CD4-positive, alpha-beta T cell treated with Interferon gamma for 1 hour (primary cell): ENCODE results near the gene TXLNA.

Experiments
- DNase-seq: peaks from one replicate; pipeline ENCODE4 v3.0.0-alpha.2; 2020

Gene TXLNA

GRCh38 chr1:32215629-32216480 lies 36.4 kb downstream of the TXLNA start:
- peak; percentile 50 for DNase-seq

DNA sequence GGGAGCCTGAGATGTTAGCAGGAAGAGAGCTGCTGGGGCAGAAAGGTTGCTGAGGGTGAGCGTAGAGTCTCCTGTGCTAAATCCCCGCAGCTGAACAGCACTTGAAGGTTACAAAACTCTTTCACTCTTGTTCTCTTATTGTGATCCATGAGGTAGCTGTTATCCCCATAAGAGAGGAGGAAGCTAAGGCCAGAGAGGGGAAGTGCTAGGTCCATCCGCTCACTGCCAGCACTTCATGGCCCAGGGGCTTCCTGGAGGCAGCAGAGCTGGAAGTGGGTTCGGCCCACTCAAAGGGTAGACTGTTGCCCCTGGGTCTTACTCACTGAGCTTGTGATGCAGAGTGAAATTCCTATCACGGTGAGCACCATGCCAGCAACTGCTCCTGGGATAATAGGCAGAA lies 37.1 kb downstream of the TXLNA start:
- no peak for DNase-seq

DNA sequence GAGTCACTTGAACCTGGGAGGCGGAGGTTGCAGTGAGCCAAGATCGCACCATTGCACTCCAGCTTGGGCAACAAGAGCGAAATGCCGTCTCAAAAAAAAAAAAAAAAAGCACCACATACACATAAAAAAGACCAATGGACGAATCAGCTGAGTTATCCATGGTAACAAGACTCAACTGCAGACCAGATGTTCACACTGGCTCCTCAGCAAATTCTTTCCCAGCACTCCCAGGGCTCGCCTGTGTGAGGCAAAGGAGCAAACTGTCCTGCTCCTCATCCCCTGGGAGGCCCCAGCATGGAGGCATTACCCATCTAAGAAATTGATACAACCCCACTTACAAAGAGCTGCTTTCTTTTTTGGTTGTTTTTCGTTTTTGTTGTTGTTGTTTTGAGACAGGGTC lies 39.5 kb downstream of the TXLNA start:
- no peak for DNase-seq

GRCh38 chr1:32220746-32221580 lies 41.5 kb downstream of the TXLNA start:
- DNase-seq = no peak

DNA sequence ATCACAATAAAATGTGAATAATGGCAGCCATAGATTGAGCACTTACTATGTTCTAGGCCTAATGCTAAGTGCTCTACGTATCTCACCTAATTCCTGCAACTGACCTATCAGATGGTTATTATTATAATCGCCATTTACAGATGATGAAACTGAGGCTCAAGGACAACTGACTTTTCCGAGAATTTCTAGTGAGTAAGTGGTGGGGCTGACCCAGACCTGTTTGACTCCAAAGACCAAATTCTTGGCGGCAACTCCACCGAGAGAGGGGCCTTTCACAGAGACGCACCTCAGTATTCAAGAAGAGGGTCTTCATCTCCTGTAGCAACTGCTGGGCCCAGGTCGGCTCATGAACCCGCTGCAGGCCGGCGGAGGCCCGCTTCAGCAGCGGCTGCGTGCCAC lies 42.1 kb downstream of the TXLNA start:
- no peak for DNase-seq

DNA sequence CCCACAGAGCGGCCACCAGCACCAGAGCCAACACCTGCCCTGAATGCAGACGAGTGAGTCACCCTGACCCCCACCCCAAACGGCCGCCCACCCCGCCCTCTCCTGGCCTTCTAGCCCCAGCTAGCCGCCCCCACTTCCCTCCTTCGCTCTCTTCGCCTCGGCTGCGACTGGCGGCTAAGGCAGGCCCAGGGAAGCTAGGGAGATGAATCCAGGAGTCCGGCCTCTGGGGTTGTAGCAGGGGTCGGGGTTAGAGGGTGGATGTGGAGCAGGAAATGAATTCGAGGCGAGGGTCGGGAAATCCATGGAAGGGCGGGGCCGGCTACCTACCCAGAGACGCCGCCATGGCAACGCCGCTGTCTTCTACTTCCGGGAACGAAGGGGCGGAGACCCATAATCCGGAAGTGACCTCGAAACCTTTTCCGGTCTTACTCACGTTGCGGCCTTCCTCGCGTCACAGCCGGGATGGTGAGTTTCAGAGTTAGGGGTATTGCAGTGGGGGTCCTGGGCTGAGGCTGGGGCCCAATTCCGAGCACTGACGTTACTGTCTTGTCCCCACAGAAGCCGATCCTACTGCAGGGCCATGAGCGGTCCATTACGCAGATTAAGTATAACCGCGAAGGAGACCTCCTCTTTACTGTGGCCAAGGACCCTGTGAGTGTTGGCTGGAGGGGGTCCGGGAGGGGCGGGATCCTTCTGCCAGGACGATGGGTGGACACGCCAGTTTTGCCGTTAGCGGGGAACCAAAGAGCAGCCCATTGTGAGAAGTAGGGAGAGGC lies 42.7 kb downstream of the TXLNA start, which contains the start of the genes EIF3I and TMEM234:
Gene EIF3I, plus strand, starts transcription at position 428 of the 776 bp plus-strand sequence. Its CDS starts 35 bp downstream, at position 463.
Gene TMEM234, minus strand, starts transcription at position 374 of the 776 bp plus-strand sequence. Its CDS starts 31 bp downstream, at position 343.
- DNase-seq = peak; percentile 91

DNA sequence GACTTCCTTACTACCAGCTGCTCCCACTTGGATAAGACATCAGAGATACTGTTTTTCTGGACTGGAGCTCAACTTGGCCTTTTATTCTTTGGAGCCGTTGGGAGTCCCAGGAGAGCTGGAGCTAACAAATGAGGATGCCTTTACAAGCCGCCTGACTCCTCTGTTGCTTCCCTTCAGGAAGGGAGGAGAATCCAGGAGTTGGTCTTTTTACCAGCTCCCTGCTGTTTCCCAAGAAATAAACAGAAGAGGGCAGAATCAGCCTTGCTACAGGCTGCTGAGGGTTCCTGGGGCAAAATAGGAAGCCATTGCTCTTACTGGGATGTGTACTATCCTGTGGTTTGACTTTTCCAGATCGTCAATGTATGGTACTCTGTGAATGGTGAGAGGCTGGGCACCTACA lies 44.2 kb downstream of the TXLNA start:
- no peak for DNase-seq

DNA sequence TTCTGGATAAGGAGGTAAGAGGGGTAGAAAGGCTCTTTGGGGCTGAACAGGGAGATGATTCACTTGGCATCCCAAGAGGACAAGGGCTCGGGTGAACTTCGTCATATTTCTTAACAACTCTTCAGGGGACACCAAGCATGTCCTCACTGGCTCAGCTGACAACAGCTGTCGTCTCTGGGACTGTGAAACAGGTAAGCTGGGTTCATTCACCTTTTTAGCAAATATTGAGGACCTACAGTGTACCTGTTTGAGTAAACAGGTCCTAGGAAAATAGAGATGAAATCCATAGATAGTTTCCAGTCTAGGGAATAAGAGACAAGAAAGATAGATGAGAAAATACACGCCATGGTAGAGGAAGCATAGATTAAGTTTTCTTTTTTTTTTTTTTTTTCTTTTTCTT lies 44.8 kb downstream of the TXLNA start:
- DNase-seq = no peak

DNA sequence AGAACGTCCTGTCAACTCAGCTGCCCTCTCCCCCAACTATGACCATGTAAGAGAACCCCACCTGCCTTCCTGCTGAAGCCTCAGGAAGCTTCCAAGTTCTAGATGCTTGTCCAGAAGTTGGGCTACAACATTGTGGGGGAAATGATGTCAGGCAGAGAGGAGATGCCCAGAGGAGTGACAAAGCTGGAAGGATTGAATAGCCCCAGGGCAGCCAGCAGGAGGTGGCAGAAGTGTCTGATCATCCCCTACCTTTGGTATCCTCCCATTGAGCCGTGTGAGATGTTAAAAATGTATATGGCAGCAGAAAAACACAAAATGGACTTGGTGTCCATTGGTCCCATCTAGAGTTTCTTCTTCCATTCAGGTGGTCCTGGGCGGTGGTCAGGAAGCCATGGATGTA lies 49.3 kb downstream of the TXLNA start:
- no peak for DNase-seq

DNA sequence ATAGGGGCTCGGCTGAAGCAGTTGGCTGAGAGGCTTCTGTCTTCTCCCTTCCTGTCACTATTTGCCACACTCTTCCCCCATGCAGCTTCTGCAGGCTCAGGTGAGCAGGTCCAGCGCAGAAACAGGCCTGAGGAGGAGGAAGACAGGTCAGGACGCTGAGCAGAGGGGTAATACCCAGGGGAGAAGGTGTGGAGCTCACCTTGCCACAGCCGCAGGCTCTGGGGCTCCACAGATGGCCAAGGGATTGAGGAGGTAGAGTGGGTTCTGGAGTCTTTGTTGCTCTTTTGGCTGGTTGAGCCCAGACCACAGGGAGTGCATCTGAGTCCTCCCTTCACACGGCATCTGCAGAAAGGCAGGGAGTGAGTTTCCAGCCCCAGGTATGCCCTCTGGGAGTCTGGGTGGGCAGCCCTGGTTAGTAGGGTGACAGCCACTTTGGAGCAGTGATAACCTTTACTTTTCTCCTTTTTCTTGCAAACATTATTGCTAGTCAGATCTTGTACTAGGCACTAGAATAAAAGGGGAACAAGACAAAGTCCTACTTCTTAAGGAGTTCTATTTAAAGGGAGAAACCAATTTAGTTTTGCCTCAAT lies 52.5 kb downstream of the TXLNA start:
- DNase-seq = no peak

GRCh38 chr1:32232558-32233304 lies 53.3 kb downstream of the TXLNA start:
- DNase-seq = no peak

DNA sequence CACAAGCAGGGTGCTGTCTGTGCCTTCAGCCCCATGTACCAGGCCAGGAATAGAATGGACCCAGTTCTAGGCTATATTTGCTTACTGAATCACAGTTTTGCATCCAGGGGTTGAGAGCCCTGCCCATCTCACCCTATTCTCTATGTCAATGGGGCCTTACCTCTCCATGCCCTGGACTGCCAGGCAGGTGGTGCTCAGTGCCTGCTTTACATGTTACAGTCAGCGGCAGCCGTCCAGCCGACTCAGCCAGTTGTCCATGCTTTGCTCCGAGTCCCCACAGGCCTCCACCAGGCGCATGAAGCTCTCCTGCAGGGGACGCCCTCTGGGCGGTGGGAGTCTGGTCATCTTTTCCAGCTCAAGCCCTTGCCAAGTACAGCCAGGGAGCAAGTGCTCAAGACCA lies 55.3 kb downstream of the TXLNA start:
- DNase-seq = no peak

- DNase-seq = no peak
These were observed 59.9 kb downstream of the TXLNA start for GRCh38 chr1:32239337-32239736.

GRCh38 chr1:32239790-32240139 lies 60.3 kb downstream of the TXLNA start:
- no peak for DNase-seq

DNA sequence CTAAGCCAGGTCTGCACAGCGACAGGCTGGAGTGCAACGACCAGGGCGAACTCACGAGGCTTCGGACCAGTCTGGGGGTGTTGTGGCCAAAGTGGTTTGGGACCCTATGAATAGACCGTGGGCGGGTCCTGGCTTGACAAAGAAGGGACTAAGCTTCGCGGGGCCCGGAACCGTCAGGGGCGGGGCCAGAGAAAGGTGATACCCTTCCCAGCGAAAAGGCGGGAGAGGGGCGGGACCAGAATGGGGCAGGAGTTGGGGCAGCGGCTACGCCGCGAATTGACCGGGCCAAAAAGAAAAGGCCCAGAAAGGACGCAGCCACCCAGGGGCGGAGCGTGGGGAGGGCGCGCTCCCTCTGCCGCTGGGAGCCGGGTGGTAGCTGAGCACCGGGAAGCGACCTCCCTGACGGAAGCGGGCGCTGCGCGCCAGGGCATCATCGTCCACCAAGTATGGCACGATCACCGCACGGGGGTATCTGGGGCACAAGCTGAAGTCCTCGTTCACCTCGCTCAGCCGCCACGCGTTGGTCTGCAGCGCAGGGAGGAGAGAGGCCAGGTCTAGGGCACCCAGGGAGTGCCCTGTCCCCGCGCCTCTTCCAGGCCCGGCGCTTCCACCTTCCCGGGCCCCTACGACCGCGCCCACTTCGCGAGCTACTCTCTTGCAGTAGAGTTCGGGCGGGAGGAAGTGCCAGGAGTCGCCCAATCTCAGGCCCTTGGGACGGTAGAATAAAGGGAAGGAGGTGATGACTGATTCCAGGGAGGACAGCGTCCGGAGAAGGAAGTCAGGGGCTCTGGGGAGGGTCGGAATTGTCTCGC lies 60.9 kb downstream of the TXLNA start:
- peak; percentile 59 for DNase-seq

DNA sequence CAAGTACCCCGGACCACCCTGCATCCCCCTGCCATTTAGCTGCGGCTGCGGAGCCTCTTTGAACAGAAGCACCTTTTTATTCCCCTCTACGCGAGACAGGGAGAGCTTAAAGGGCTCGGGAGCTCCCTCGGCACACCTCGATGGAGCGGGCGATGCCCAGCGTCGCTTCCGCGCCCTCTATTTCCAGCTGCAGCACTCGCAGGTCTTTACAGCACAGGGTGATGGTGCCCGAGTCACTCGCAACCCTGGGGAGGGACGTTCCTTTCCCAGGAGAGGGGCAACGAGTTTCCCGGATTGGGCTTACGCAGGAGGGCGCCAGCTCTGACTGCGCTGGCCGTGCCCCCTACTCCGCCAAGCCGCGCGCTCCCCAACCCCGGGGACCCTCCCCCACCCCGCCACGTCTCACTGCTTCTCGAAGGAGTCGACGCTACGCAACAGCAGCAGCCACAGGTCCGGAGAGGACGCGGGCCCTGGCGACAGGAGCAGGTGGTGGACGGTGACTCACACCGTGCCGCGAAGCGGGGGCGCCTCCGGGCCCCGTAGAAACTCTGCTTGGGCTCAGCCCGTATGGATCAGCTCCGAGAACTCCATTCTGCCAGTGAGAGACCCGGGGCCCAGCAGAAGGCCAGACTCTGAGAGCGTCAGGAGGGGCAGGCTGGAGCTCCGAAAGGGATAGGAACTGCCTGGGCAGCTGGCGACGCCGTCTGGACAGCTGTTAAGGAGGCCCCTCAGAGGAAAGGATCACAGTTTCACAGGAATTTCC lies 61.7 kb downstream of the TXLNA start:
- DNase-seq = no peak

DNA sequence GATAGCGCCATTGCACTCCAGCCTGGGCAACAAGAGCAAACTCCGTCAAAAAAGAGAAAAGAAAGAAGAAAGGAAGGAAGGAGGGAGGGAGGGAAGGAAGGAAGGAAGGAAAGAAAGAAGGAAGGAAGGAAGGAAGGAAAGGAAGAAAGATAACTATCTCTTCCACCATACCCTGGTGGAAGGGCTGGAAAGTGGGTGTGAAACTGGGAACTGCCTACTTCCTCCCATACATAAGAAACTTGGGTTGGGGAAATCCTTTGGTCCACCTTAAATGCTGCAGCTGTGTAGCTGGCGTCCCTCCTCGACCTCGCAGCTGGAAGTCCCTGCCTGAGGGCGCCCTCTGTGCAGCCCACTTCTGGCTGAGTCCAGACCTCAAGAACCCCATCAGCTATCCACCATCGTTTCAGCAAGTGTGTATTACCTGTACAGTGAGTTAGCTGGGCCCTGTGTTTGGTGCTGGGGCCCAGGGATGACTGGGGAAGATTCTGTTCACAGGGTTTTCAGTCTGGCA lies 62.9 kb downstream of the TXLNA start:
- no peak for DNase-seq

- DNase-seq = no peak
These were observed 67.4 kb downstream of the TXLNA start, which contains the start of gene FAM167B for GRCh38 chr1:32246888-32247273. TSS of gene FAM167B (plus strand) at chr1:32247222. CDS start at chr1:32247422, 200 bp downstream.

- DNase-seq = no peak
These were observed 68.0 kb downstream of the TXLNA start for GRCh38 chr1:32247452-32247851.
